HG03039 (cell line): Measurements from ENCODE around the gene OPRD1.
"Not testable (repeated sequence)": the region's sequence is repeated elsewhere in the genome, so short reads cannot be mapped to it uniquely, and the experiment has no call there.

ENCODE experiments used
- ATAC-seq: cut with Tn5 transposase; IDR thresholded peaks from one replicate; pipeline ENCODE4 v1.9.1; 2021; ENCODE audit warnings: mild to moderate bottlenecking, moderate library complexity; ENCODE audit not compliant: unreplicated experiment

OPRD1 gene

GRCh38 chr1:28840928-28841544 lies 29.1 kb downstream of the OPRD1 start:
- ATAC-seq = no peak

- ATAC-seq = no peak
Measured at GRCh38 chr1:28845786-28846543, 34.0 kb downstream of the OPRD1 start.

DNA sequence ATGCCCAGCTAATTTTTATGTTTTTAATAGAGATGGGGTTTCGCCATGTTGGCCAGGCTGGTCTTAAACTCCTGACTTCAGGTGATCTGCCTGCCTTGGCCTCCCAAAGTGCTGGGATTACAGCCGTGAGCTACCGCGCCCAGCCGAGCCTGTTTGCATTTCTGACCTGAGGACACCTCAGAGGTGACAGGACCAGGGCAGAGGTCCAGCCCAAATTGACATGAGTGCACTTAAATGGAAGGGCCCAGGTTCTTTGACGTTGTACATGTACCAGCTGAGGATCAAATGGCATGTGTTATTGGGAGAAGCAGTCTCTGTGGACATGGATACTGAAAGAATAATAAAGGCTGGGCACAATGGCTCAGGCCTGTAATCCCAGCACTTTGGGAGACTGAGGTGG lies 35.2 kb downstream of the OPRD1 start:
- not testable (repeated sequence) for ATAC-seq

DNA sequence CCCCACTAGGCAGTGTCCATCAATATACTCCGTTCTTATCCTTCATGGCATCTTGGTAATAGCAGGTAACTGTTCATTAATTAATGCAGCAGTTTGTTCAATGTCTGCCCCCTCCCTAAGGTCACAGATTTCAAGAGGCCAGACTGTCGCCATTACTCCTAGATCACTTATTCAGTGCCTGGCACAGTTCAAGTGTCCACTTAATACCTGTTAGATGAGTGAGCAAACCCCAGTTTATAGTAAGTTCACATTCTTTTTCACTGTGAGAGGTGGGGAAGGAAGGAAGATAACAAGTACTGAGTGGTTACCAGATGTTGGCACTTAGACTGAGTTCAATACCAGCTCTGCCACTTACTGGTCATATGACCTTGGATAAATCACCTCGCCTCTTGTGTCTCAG lies 36.4 kb downstream of the OPRD1 start:
- no peak for ATAC-seq

- ATAC-seq = no peak
Measured at GRCh38 chr1:28853093-28853742, 41.2 kb downstream of the OPRD1 start.

DNA sequence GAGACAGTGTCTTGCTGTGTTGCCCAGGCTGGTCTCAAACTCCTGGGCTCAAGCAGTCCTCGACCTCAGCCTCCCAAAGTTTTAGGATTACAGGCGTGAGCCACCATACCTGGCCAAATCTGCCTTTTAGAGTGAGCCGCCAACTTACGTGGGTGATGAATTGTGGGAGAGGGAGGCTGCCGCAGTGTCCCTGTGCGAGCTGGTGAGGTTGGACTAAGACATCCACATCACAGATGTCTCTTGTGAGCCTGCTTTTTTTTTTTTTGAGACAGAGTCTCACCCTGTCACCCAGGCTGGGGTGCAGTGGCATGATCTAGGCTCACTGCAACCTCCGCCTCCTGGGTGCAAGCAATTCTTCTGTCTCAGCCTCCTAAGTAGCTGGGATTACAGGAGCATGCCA lies 42.4 kb downstream of the OPRD1 start:
- not testable (repeated sequence) for ATAC-seq

GRCh38 chr1:28855046-28855445 lies 43.1 kb downstream of the OPRD1 start:
- no peak for ATAC-seq

- ATAC-seq = no peak
Measured at GRCh38 chr1:28855469-28855951, 43.5 kb downstream of the OPRD1 start.

DNA sequence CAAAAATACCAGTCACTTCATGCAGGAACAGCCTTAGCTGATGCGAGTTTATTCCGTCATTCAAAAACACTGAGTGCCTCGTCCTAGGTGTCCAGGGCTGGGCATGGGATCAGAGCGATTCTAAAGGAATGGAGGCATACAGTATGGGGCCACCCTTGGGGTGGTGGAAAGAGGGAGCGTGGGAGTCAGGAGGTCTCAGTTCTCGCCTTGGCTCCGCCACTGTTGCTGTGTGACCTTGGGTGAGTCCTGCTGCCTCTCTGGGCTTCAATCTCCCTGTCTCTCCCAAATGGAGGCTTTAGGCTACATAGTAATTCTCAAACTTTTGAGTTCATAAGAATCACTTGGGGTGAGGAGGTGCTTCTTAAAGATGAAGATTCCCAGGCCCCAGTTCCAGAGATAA lies 44.0 kb downstream of the OPRD1 start:
- no peak for ATAC-seq

DNA sequence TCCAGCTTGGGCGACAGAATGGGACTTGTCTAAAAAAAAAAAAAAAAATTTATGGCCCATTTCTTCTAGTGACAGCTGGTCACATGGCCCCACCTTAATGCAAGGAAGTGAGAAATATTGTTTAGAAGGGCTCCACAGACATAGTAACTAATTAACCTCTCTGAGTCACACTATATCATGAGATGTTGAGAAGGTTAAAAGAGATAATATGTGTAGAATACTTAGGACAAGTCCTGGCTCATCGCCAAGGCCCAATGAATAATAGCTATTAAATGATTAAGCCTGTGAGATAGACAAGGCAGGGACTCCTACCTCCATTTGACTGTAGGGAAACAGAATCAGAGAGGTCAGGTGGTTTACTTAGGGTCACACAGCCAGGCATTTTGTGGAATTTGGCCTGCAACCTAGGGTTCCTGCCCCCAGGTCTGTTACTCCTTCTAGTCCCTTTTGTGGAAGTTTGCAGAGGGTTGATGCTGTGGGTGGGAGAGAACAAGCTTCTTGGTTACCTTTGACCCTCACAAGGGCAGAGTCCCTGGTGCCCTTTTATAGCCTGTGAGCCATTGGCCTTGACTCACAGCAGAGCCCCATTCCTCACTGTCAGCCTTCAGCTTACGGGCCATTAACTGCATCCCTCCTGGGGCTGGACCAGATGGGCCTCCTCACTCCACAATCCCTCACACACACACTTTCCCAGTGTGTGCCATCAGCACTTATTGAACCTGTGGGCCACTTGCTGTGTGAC lies 48.5 kb downstream of the OPRD1 start:
- no peak for ATAC-seq

DNA sequence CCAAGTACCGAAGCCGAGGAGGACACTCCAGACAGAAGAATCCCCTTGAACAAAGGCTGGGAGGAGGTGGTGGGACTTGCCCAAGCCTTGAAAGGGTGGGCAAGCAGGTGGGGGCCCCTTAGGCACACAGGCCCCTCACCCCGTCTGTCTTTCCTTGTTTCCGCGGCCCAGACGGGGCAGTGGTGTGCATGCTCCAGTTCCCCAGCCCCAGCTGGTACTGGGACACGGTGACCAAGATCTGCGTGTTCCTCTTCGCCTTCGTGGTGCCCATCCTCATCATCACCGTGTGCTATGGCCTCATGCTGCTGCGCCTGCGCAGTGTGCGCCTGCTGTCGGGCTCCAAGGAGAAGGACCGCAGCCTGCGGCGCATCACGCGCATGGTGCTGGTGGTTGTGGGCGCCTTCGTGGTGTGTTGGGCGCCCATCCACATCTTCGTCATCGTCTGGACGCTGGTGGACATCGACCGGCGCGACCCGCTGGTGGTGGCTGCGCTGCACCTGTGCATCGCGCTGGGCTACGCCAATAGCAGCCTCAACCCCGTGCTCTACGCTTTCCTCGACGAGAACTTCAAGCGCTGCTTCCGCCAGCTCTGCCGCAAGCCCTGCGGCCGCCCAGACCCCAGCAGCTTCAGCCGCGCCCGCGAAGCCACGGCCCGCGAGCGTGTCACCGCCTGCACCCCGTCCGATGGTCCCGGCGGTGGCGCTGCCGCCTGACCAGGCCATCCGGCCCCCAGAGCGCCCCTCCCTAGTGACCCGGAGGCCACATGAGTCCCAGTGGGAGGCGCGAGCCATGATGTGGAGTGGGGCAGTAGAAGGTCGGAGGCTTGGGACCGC lies 50.8 kb downstream of the OPRD1 start:
- ATAC-seq = no peak

- no peak for ATAC-seq
Measured at GRCh38 chr1:28864695-28865094, 52.7 kb downstream of the OPRD1 start.

- ATAC-seq = no peak
Measured at GRCh38 chr1:28865997-28866650, 54.2 kb downstream of the OPRD1 start.

DNA sequence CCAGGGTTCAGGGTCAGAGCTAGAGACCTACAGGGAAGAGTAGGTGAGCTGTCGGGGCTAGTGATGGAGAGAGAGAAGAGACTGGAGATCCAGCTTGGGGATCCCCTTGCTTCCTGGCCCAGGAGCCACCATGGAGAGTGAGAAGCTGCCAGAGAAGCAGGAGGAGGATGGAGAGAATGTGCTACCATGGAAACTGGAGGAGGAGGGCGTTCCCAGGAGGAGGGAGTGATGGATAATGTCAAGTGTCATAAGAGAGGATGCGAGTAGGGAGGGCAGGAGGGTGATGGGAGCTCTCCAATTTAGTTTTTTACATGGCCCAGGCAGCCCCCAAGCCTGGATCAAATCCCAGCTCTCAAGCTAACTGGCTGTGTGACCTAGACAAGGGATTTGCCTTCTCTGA lies 55.9 kb downstream of the OPRD1 start:
- ATAC-seq = no peak

- no peak for ATAC-seq
Measured at GRCh38 chr1:28869952-28870351, 58.0 kb downstream of the OPRD1 start.

DNA sequence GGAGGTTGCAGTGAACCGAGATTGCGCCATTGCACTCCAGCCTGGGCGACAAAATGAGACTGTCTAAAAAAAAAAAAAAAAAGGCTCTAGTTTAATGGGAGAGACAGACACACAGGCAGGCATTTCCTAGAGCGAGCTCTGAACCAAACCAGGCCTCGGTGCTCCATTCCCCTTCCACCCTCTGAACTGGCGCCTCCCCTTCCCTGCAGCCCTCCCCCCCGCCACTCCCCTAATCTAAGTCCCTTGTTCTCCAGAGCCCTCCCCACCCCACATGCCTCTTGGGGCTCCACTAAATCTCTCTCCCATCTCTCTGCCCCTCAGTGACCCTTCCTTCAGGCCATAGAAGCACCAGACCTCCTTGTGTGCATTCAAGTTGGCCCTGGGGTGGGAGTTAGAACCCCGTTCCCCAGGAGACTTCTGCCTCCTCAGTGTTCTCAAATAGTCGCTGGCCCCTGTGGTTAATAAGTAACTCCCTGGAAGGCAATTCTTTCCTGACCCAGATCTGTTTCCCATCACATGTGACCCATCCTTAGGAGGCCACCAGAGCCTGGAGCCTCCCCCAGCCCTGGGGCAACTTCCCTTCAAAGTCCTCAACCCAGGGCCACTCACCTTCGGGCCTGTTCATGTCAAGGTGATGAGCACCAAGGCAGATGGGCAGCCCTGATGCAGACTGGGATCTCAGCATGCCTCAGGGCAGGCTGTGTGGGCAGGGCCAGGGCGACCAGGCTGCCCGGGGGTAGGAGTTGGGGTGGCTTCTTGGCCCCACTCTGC lies 59.8 kb downstream of the OPRD1 start:
- no peak for ATAC-seq

DNA sequence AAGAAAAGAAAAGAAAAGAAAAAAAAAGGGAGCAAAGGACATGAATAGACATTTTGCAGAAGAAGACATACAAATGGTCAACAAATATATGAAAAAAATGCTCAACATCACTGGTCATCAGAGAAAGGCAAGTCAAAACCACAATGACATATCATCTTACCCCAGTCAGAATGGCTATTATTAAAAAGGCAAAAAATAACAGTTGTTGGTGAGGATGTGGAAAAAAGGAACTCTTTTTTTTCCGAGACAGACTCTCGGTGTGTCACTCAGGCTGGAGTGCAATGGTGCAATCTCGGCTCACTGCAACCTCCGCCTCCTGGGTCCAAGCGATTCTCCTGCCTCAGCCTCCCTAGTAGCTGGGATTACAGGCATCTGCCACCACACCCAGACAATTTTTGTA lies 63.2 kb downstream of the OPRD1 start:
- not testable (repeated sequence) for ATAC-seq

DNA sequence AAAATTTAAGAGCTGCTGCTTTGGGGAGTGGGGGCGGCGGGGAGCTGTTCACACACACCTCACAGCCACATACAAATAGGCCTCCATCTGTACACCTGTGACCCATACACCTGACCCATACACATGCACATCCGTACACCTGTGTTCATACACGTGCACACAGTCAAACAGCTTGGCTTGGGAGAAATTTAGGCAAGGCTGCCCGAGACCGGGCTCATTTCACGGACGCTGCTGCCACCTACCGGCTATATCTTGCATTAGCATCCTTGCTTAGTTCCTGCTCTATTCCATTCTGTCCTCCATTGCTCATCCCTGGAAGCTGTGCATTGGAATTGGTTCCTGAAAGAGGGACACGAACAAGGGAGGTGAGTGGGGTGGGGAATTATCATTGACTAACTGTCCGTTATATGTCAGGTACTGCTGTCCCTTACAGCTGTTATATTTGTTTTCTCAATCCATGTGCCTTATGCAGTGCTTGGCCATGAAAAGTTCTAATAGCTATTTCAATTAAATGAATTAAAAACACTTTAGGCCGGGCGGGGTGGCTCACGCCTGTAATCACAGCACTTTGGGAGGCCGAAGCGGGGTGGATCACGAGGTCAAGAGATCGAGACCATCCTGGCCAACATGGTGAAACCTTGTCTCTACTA lies 65.3 kb downstream of the OPRD1 start:
- no peak for ATAC-seq

GRCh38 chr1:28878796-28879195 lies 66.8 kb downstream of the OPRD1 start:
- no peak for ATAC-seq
